Measurements from ENCODE around the gene GTF2F2.
A peak's percentile ranks its signal among the peaks of the same experiment; 100 is the strongest.

Gene GTF2F2

DNA sequence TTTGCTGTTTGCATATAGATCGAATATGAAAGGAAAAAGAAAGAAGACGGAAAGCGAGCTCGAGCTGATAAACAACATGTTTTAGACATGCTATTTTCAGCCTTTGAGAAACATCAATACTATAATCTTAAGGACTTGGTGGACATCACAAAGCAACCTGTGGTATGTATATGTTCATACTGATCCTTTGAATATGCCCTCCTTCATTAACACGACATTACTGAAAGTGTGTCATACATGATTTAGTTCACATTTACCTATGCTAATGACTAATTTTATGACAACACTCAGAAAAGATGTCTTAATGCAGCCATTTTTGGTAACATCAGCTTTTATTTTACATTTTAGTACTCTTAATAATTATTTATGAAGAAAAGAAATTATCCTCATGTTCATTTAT is 146.9 kb downstream of the GTF2F2 start:
- DNase-seq (ENCODE audit: extremely low spot score): no peak
- ChIA-PET POLR2A (no interaction called here), CTCF (no interaction called here)
- TF ChIP-seq HDGF (IDR thresholded peaks at IDR 0.05; ENCODE audit: borderline replicate concordance) (no peak), ZNF384 (IDR thresholded peaks at IDR 0.05) (no peak), FOXA1 (IDR thresholded peaks at IDR 0.05) (no peak), ELF4 (IDR thresholded peaks at IDR 0.05) (no peak), FOXM1 (IDR thresholded peaks at IDR 0.05; ENCODE audit: borderline replicate concordance) (no peak), NFRKB (IDR thresholded peaks at IDR 0.05) (no peak), LEF1 (IDR thresholded peaks at IDR 0.05; ENCODE audit: borderline replicate concordance) (no peak)

DNA sequence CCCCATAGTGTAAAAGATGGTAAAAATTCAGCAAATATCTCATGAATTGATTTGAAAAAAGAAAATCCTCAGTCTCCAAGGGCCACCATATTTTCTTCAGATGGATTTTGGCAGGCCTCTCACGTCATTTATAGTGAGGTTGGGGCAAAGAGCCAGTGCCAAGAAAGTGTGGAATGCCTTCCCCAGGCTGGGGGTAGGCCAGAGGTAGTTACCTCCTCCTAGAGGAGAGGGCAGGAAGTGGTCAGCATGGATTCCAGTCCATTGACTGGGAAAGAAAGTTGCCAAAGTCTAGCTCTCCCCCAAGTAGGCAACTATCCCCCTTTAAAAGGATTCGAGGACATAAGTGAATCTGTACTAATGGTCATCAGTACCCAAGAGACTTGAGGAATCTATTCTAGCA is 148.9 kb downstream of the GTF2F2 start:
- no peak for TF ChIP-seq SUZ12 (IDR thresholded peaks at IDR 0.05)
- no peak for TF ChIP-seq CTBP1 (IDR thresholded peaks at IDR 0.05; ENCODE audit: borderline replicate concordance)
- no peak for TF ChIP-seq ARNT (IDR thresholded peaks at IDR 0.05)
- TF ChIP-seq FOXM1 (IDR thresholded peaks at IDR 0.05; ENCODE audit: borderline replicate concordance): no peak
- TF ChIP-seq SP1 (IDR thresholded peaks at IDR 0.05): no peak
- no peak for TF ChIP-seq NFRKB (IDR thresholded peaks at IDR 0.05)
- no peak for TF ChIP-seq ELF4 (IDR thresholded peaks at IDR 0.05)
- no peak for TF ChIP-seq L3MBTL2 (conservative IDR thresholded peaks at IDR 0.05)
- no peak for TF ChIP-seq LEF1 (IDR thresholded peaks at IDR 0.05; ENCODE audit: borderline replicate concordance)
- TF ChIP-seq, protein P1, sequence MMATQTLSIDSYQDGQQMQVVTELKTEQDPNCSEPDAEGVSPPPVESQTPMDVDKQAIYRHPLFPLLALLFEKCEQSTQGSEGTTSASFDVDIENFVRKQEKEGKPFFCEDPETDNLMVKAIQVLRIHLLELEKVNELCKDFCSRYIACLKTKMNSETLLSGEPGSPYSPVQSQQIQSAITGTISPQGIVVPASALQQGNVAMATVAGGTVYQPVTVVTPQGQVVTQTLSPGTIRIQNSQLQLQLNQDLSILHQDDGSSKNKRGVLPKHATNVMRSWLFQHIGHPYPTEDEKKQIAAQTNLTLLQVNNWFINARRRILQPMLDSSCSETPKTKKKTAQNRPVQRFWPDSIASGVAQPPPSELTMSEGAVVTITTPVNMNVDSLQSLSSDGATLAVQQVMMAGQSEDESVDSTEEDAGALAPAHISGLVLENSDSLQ (IDR thresholded peaks at IDR 0.05): no peak
- TF ChIP-seq ZNF384 (IDR thresholded peaks at IDR 0.05): no peak
- TF ChIP-seq FOXA1 (IDR thresholded peaks at IDR 0.05): no peak
- TF ChIP-seq TARDBP (IDR thresholded peaks at IDR 0.05): no peak
- TF ChIP-seq FOXK2 (IDR thresholded peaks at IDR 0.05): no peak
- TF ChIP-seq HDGF (IDR thresholded peaks at IDR 0.05; ENCODE audit: borderline replicate concordance): no peak
- no peak for TF ChIP-seq BHLHE40 (IDR thresholded peaks at IDR 0.05; ENCODE audit: borderline replicate concordance)
- ChIA-PET POLR2A (no interaction called here), CTCF (no interaction called here)
- no peak for DNase-seq (ENCODE audit: extremely low spot score)

DNA sequence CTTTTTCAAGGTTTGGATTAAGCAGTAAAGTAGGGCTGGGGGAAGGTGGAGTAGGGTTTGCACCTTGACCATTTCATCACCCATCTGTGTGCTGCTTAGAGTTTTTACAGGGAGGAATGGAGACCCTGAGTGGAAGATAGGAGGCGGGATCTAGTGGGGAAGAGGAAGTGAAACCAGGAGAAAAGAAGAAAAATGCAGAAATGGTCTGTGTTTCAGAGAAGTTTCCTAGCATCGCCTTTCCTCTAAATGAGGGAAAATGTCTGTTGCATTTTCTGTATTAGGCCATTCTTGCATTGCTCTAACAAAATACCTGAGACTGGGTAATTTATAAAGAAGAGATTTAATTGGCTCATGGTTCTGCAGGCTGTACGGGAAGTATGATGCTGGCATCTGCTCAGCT is 156.6 kb downstream of the GTF2F2 start:
- POLR2A ChIA-PET: no interaction called here

DNA sequence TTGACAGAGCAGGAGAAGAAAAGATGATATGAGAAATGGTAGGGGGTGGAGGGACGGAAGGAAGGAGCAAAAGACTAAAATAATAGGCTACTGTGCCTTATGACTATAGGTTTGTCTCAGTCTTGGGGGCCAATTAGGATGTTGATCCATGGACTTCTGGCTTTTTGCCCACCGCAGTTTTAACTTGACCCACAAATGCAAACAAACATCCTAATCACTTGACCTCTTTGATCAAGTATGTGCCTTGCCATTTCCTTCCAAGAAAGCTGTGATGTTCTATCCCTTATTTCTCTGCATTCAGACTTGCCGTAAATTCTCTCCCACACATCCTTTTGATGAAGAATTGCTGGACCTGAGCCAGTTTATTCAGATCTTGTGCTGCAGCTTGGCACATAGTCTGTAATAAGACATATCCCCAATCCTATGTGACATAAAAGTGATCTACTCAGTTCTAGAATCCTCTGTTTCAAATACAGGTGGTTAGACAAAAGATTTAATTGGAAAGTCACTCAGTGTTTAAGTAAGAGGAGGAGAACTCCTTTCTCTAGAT is 157.9 kb downstream of the GTF2F2 start:
- CTCF ChIA-PET: no interaction called here
- POLR2A ChIA-PET: no interaction called here
- DNase-seq (ENCODE audit: extremely low spot score): no peak
- TF ChIP-seq NFRKB (IDR thresholded peaks at IDR 0.05): no peak
- TF ChIP-seq BHLHE40 (IDR thresholded peaks at IDR 0.05; ENCODE audit: borderline replicate concordance): no peak
- TF ChIP-seq FOXA1 (IDR thresholded peaks at IDR 0.05): no peak
- no peak for TF ChIP-seq L3MBTL2 (conservative IDR thresholded peaks at IDR 0.05)
- no peak for TF ChIP-seq CTBP1 (IDR thresholded peaks at IDR 0.05; ENCODE audit: borderline replicate concordance)
- TF ChIP-seq HDGF (IDR thresholded peaks at IDR 0.05; ENCODE audit: borderline replicate concordance): no peak
- no peak for TF ChIP-seq TARDBP (IDR thresholded peaks at IDR 0.05)
- TF ChIP-seq SP1 (IDR thresholded peaks at IDR 0.05): no peak
- TF ChIP-seq SUZ12 (IDR thresholded peaks at IDR 0.05): no peak
- TF ChIP-seq ARNT (IDR thresholded peaks at IDR 0.05): no peak
- TF ChIP-seq ZNF384 (IDR thresholded peaks at IDR 0.05): no peak

More for the DNA sequence above, 156.6 kb downstream of the GTF2F2 start:
- CTCF ChIA-PET: no interaction called here
- no peak for DNase-seq (ENCODE audit: extremely low spot score)
- TF ChIP-seq SP1 (IDR thresholded peaks at IDR 0.05): no peak
- TF ChIP-seq HDGF (IDR thresholded peaks at IDR 0.05; ENCODE audit: borderline replicate concordance): no peak
- no peak for TF ChIP-seq ELF4 (IDR thresholded peaks at IDR 0.05)
- no peak for TF ChIP-seq TARDBP (IDR thresholded peaks at IDR 0.05)
- TF ChIP-seq LEF1 (IDR thresholded peaks at IDR 0.05; ENCODE audit: borderline replicate concordance): no peak
- TF ChIP-seq, protein P1 (IDR thresholded peaks at IDR 0.05): no peak
- no peak for TF ChIP-seq NFRKB (IDR thresholded peaks at IDR 0.05)
- TF ChIP-seq FOXA1 (IDR thresholded peaks at IDR 0.05): no peak

DNA sequence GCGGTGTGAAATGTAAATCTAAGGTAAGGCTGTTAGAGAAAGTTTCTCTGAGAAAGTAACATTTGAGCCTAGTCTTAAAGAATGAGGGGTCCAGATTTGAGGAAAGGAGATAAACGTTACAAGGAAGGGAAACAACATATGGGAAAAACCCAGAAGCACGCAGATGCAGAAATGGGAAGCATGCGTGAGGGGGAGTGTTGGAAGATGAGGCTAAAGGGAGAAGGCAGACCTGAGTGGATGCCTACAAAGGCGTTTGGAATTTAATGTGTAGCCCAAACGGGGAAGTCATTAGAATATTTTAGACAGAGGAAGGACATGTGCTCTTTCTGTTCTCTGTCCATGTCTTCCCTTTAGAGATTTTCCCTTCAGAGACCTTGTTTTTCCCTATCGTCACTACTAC is 159.7 kb downstream of the GTF2F2 start:
- TF ChIP-seq CTBP1 (IDR thresholded peaks at IDR 0.05; ENCODE audit: borderline replicate concordance) (no peak), ELF4 (IDR thresholded peaks at IDR 0.05) (no peak), FOXK2 (IDR thresholded peaks at IDR 0.05) (no peak), L3MBTL2 (conservative IDR thresholded peaks at IDR 0.05) (no peak), LEF1 (IDR thresholded peaks at IDR 0.05; ENCODE audit: borderline replicate concordance) (no peak), TARDBP (IDR thresholded peaks at IDR 0.05) (no peak), FOXM1 (IDR thresholded peaks at IDR 0.05; ENCODE audit: borderline replicate concordance) (no peak), ZNF384 (IDR thresholded peaks at IDR 0.05) (no peak), BHLHE40 (IDR thresholded peaks at IDR 0.05; ENCODE audit: borderline replicate concordance) (no peak), HDGF (IDR thresholded peaks at IDR 0.05; ENCODE audit: borderline replicate concordance) (no peak), ARNT (IDR thresholded peaks at IDR 0.05) (no peak)
- TF ChIP-seq, protein P1 (IDR thresholded peaks at IDR 0.05): no peak
- no peak for DNase-seq (ENCODE audit: extremely low spot score)
- POLR2A ChIA-PET: no interaction called here
- CTCF ChIA-PET: interaction anchor here (2.2 kb wide), 1 partner anchor 233 kb away, joined by 10 read pairs; no protein-coding TSS in a partner anchor

DNA sequence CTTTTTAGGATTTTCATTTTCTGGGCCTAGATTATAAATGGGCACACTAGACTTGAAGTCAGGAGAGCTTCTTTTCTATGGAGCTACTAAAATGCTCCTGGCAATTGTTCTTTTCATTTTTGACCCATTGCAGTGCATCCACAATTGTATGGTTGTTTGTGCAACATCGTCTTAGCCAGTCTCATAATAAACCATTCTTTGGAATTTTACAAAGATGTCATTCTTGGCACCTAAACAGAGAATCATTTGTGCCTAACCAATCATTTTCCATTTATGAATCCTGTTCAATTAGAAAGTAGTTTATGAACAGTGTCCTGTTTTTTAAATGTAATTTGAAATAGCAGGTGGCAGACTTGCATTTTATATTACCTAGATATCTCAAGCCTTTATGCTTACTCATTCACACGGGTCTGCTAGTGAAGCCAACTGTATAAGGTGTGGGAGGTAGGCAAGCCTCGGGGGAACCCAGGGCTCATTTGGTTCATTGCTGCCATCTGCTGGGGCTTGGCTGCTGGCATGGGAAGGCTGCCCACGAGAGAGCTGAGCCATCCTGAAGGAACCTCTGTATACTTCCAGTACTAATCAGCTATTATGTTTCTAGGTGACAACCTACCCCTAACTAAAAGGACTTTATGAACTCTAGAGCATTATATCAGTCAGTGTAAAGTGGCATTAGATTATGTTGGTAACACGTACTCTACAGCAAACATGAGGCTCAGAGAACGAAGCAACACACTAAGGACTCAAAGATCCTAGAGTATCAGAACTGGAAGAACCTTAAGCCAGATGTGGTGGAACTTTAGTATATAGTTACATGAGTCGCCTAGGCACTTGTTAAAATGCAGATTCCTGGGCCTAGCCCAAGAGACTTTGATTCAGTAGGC is 160.7 kb downstream of the GTF2F2 start:
- peak; percentile 69 for DNase-seq (ENCODE audit: extremely low spot score)
- TF ChIP-seq ARNT (IDR thresholded peaks at IDR 0.05) (no peak), NFRKB (IDR thresholded peaks at IDR 0.05) (no peak), FOXK2 (IDR thresholded peaks at IDR 0.05) (no peak), HDGF (IDR thresholded peaks at IDR 0.05; ENCODE audit: borderline replicate concordance) (no peak), FOXM1 (IDR thresholded peaks at IDR 0.05; ENCODE audit: borderline replicate concordance) (no peak), TARDBP (IDR thresholded peaks at IDR 0.05) (no peak), L3MBTL2 (conservative IDR thresholded peaks at IDR 0.05) (no peak)
- CTCF ChIA-PET: interaction anchor here (0.6 to 2.2 kb wide), 6 partner anchors 11 to 329 kb away, joined by 3 to 10 read pairs (median 3); no protein-coding TSS in a partner anchor
- POLR2A ChIA-PET: no interaction called here

Measured in HEK293T (cell line).